Activated naive CD8-positive, alpha-beta T cell treated with anti-CD3 and anti-CD28 coated beads, Interleukin-2, amount 10 ng/mL, durations not matched to agents 7 days and 5 days (primary cell): ENCODE measurements around the gene EIF2AK3. TPM values are rescaled to one million over a fixed set of nuclear protein-coding genes. Genes with fewer than 3 reads are reported as not detected.

Experiments
- ATAC-seq: fragments of 150-1000 bp; cut with Tn5 transposase; one replicate; pipeline ENCODE4 v1.10.0; 2021; ENCODE audit warnings: low read depth, moderate library complexity
- POLR2A ChIA-PET: fragments of 350-600 bp; sonication (Branson Sonifier 250); formaldehyde crosslinking; loops from one replicate; lab custom pipeline; 2021; ENCODE audit warnings: antibody characterized with exemption; lab: Charles Lee
- DNase-seq: peaks from one replicate; pipeline ENCODE4 v3.0.0; 2021
- H3K27ac Mint-ChIP-seq: one replicate; pipeline ENCODE4 v1.8.0; 2022; ENCODE audit warnings: mild to moderate bottlenecking, mixed read lengths
- H3K27me3 Mint-ChIP-seq: one replicate; pipeline ENCODE4 v1.8.0; 2022; ENCODE audit warnings: mild to moderate bottlenecking, moderate library complexity, mixed read lengths
- H3K36me3 Mint-ChIP-seq: one replicate; pipeline ENCODE4 v1.8.0; 2021; ENCODE audit warnings: mild to moderate bottlenecking, mixed read lengths
- H3K4me1 Mint-ChIP-seq: one replicate; pipeline ENCODE4 v1.8.0; 2021; ENCODE audit warnings: mixed read lengths
- H3K4me3 Mint-ChIP-seq: one replicate; pipeline ENCODE4 v1.8.0; 2022; ENCODE audit warnings: mild to moderate bottlenecking, moderate library complexity, mixed read lengths
- H3K9me3 Mint-ChIP-seq: one replicate; pipeline ENCODE4 v1.8.0; 2021; ENCODE audit warnings: mixed read lengths
- total RNA-seq, 2 experiments: library from RNA; stranded (reverse); gene quantifications; one replicate each; pipeline ENCODE4 v1.2.3, GENCODE V29; 2021

The EIF2AK3 gene
- total RNA-seq, 2 experiments from 2014 or later: 18.4 to 19.5 TPM

- H3K4me3 Mint-ChIP-seq: no peak overlapping the region
- no peaks in the 10 kb centered on the region for H3K27me3 Mint-ChIP-seq
- H3K27ac Mint-ChIP-seq: no peak overlapping the region
- ATAC-seq: no peak
- H3K9me3 Mint-ChIP-seq: no peaks in the 10 kb centered on the region
- H3K36me3 Mint-ChIP-seq: peaks cover 7% of the 10 kb centered on the region
- POLR2A ChIA-PET: no interaction called here
- H3K4me1 Mint-ChIP-seq: peaks cover 20% of the 10 kb centered on the region
- no peak for DNase-seq
Measured at GRCh38 chr2:88602022-88602421, 25.2 kb downstream of the EIF2AK3 start.

DNA sequence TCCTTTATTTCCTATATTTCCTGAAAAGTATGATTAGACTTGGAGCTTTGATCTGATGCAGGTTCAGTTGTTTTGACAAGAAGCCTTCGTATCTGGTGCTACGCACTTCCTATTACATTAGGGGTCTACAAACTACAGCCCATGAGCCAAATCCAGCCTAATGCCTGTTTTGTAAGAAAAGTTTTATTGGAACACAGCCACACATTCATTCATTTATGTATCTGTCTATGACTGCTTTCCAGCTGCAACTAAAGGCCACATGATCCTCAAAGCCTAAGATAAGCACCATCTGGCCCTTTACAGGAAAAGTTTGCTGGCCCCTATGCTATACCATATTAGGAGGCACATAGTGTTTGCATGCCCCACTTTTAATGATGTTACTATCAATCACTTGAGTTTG lies 26.0 kb downstream of the EIF2AK3 start:
- Mint-ChIP-seq H3K9me3 (no peaks in the 10 kb centered on the region), H3K36me3 (peaks cover 9% of the 10 kb centered on the region), H3K4me1 (peaks cover 20% of the 10 kb centered on the region), H3K4me3 (no peak overlapping the region), H3K27ac (no peak overlapping the region), H3K27me3 (no peaks in the 10 kb centered on the region)
- no peak for DNase-seq
- POLR2A ChIA-PET: interaction anchor here (1.6 kb wide), 1 partner anchor 26 kb away, joined by 5 read pairs; the partner anchor contains the start of gene EIF2AK3
- ATAC-seq: no peak

DNA sequence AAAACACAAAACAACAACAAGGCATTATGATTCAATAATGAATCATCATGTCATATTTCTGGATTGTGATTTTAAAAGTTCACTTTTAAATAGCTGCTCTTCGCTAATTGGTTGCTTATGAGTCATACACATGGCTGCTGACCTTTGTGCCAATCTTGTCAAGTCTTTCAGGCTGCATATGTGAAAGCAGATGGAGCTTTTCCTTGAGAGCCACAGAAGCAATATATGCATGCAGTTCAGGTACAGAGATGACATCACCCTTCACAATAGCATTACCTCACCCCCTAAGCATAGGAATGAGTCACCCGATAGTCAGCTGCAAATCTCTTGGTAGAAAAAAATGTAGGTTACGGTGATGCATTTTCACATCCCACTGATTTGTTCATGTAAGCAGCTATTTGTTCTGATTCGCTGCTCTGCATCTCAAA lies 27.2 kb downstream of the EIF2AK3 start:
- ATAC-seq (peak; percentile 99), DNase-seq (no peak)
- POLR2A ChIA-PET: interaction anchor here (1.6 kb wide), 1 partner anchor 28 kb away, joined by 5 read pairs; the partner anchor contains the start of gene EIF2AK3
- Mint-ChIP-seq H3K27ac (no peak overlapping the region), H3K4me1 (peaks cover 20% of the 10 kb centered on the region), H3K36me3 (peaks cover 9% of the 10 kb centered on the region), H3K27me3 (no peaks in the 10 kb centered on the region), H3K4me3 (no peak overlapping the region), H3K9me3 (no peaks in the 10 kb centered on the region)

DNA sequence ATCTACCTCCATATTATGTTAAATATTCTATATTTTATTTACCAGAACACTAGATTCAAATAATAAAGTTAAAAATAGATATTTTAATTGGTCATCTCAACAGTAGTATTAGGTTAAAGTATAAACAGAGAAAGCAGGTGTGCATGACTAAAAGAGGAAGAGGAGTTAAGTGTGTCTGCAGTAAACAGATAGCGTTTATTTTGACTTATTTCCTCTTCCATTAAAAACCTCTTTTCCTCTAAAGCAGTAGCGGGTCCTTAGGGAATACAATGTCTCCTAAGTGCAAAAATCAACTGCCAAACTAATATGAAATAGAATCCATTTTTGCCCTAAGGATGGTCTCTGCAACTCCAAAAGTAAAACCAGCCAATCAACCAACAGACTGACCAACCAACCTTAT lies 27.7 kb downstream of the EIF2AK3 start:
- H3K36me3 Mint-ChIP-seq: peaks cover 9% of the 10 kb centered on the region
- POLR2A ChIA-PET: interaction anchor here (1.6 kb wide), 1 partner anchor 28 kb away, joined by 5 read pairs; the partner anchor contains the start of gene EIF2AK3
- no peaks in the 10 kb centered on the region for H3K9me3 Mint-ChIP-seq
- no peak overlapping the region for H3K27ac Mint-ChIP-seq
- H3K4me1 Mint-ChIP-seq: peaks cover 20% of the 10 kb centered on the region
- DNase-seq (no peak), ATAC-seq (no peak)
- H3K4me3 Mint-ChIP-seq: no peak overlapping the region
- no peaks in the 10 kb centered on the region for H3K27me3 Mint-ChIP-seq

DNA sequence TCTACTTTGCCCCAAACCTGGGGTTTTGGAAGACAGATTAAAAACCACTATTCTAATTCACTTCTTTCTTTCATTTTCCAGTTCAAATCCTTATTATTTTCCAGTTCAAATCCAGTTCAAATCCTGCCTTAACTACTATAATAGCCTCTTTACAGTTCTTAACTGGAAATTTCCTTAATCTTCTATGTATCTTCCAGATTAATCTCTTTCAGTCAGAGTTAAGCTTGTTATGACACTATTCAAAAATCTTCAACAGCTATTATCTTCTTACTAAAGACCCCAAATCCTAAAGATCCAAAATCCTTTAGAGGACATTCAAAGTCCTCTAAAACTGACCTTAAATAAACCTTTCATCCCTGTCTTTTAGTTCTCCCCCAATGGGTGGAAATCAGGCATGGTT lies 30.1 kb downstream of the EIF2AK3 start:
- DNase-seq: no peak
- peaks cover 4% of the 10 kb centered on the region for H3K36me3 Mint-ChIP-seq
- no peaks in the 10 kb centered on the region for H3K27me3 Mint-ChIP-seq
- no peaks in the 10 kb centered on the region for H3K9me3 Mint-ChIP-seq
- POLR2A ChIA-PET: no interaction called here
- ATAC-seq: no peak
- H3K27ac Mint-ChIP-seq: no peak overlapping the region
- no peak overlapping the region for H3K4me3 Mint-ChIP-seq
- H3K4me1 Mint-ChIP-seq: peaks cover 11% of the 10 kb centered on the region

GRCh38 chr2:88596141-88596830 lies 31.0 kb downstream of the EIF2AK3 start:
- POLR2A ChIA-PET: no interaction called here
- Mint-ChIP-seq H3K27me3 (no peaks in the 10 kb centered on the region), H3K4me1 (peaks cover 11% of the 10 kb centered on the region), H3K27ac (no peak overlapping the region), H3K36me3 (peaks cover 4% of the 10 kb centered on the region), H3K9me3 (no peaks in the 10 kb centered on the region), H3K4me3 (no peak overlapping the region)
- ATAC-seq (no peak), DNase-seq (no peak)

GRCh38 chr2:88591698-88592097 lies 35.6 kb downstream of the EIF2AK3 start:
- Mint-ChIP-seq H3K27ac (no peak overlapping the region), H3K4me1 (no peaks in the 10 kb centered on the region), H3K36me3 (peaks cover 7% of the 10 kb centered on the region), H3K27me3 (no peaks in the 10 kb centered on the region), H3K4me3 (no peak overlapping the region), H3K9me3 (no peaks in the 10 kb centered on the region)
- no peak for ATAC-seq
- DNase-seq: no peak
- POLR2A ChIA-PET: interaction anchor here (1.0 kb wide), 1 partner anchor 35 kb away, joined by 3 read pairs; no protein-coding TSS in a partner anchor

DNA sequence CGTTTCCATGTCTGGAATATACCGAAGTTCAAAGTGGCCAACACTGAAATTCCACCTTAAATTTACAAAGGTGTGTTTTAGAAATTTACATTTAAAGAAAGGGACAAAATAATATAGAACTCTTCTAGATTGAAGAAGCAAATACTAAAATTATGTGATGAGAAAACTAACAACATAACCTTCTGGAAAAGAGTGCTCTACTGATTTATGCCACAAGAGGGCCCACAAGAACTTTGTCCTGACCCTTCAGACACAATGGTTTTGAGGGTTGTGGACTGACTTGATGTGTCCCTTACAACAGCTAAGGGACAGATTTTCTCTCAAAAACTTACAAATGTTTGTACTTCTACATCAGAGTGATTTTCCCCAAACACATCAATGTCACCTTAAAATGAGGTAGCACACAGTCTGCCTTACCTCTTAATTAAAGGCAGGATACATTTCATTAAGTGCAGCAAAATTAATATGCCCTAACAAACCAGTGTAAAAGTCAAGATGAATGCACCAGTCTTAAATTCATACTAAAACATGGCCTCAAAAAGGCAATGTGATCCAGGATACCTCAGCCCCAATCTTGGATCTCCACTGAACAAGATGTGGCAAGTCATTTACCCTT lies 36.2 kb downstream of the EIF2AK3 start:
- H3K4me3 Mint-ChIP-seq: no peak overlapping the region
- POLR2A ChIA-PET: interaction anchor here (1.0 kb wide), 1 partner anchor 35 kb away, joined by 3 read pairs; no protein-coding TSS in a partner anchor

GRCh38 chr2:88585969-88586368 lies 41.3 kb downstream of the EIF2AK3 start:
- H3K27me3 Mint-ChIP-seq: no peaks in the 10 kb centered on the region
- H3K36me3 Mint-ChIP-seq: peaks cover 16% of the 10 kb centered on the region
- H3K4me3 Mint-ChIP-seq: no peak overlapping the region
- POLR2A ChIA-PET: no interaction called here
- DNase-seq: no peak
- no peaks in the 10 kb centered on the region for H3K4me1 Mint-ChIP-seq
- no peaks in the 10 kb centered on the region for H3K9me3 Mint-ChIP-seq
- ATAC-seq: no peak
- no peak overlapping the region for H3K27ac Mint-ChIP-seq

More for the DNA sequence above, 36.2 kb downstream of the EIF2AK3 start:
- no peaks in the 10 kb centered on the region for H3K27me3 Mint-ChIP-seq
- H3K9me3 Mint-ChIP-seq: no peaks in the 10 kb centered on the region
- no peaks in the 10 kb centered on the region for H3K4me1 Mint-ChIP-seq
- DNase-seq (no peak), ATAC-seq (peak; percentile 63)
- H3K27ac Mint-ChIP-seq: no peak overlapping the region
- peaks cover 6% of the 10 kb centered on the region for H3K36me3 Mint-ChIP-seq

- H3K27me3 Mint-ChIP-seq: no peaks in the 10 kb centered on the region
- H3K27ac Mint-ChIP-seq: no peak overlapping the region
- DNase-seq: no peak
- no peaks in the 10 kb centered on the region for H3K9me3 Mint-ChIP-seq
- no peaks in the 10 kb centered on the region for H3K4me1 Mint-ChIP-seq
- ATAC-seq: no peak
- no peak overlapping the region for H3K4me3 Mint-ChIP-seq
- POLR2A ChIA-PET: no interaction called here
- peaks cover 25% of the 10 kb centered on the region for H3K36me3 Mint-ChIP-seq
Measured at GRCh38 chr2:88582030-88582429, 45.2 kb downstream of the EIF2AK3 start.

GRCh38 chr2:88580088-88580487 lies 47.2 kb downstream of the EIF2AK3 start:
- Mint-ChIP-seq H3K4me1 (no peaks in the 10 kb centered on the region), H3K27ac (no peak overlapping the region), H3K4me3 (no peak overlapping the region), H3K9me3 (no peaks in the 10 kb centered on the region), H3K27me3 (no peaks in the 10 kb centered on the region), H3K36me3 (peaks cover 25% of the 10 kb centered on the region)
- no peak for DNase-seq
- POLR2A ChIA-PET: no interaction called here
- no peak for ATAC-seq

- peaks cover 30% of the 10 kb centered on the region for H3K36me3 Mint-ChIP-seq
Measured at GRCh38 chr2:88575630-88576029, 51.6 kb downstream of the EIF2AK3 start.

GRCh38 chr2:88575051-88575450 lies 52.2 kb downstream of the EIF2AK3 start:
- Mint-ChIP-seq H3K4me1 (no peaks in the 10 kb centered on the region), H3K36me3 (peaks cover 28% of the 10 kb centered on the region), H3K4me3 (no peak overlapping the region), H3K9me3 (no peaks in the 10 kb centered on the region), H3K27ac (no peak overlapping the region), H3K27me3 (no peaks in the 10 kb centered on the region)
- no peak for ATAC-seq
- POLR2A ChIA-PET: no interaction called here
- DNase-seq: no peak

More at GRCh38 chr2:88575630-88576029, 51.6 kb downstream of the EIF2AK3 start:
- H3K4me1 Mint-ChIP-seq: no peaks in the 10 kb centered on the region
- DNase-seq: no peak
- no peaks in the 10 kb centered on the region for H3K27me3 Mint-ChIP-seq
- H3K9me3 Mint-ChIP-seq: no peaks in the 10 kb centered on the region
- H3K27ac Mint-ChIP-seq: no peak overlapping the region
- no peak for ATAC-seq
- H3K4me3 Mint-ChIP-seq: no peak overlapping the region
- POLR2A ChIA-PET: no interaction called here

GRCh38 chr2:88574445-88574844 lies 52.8 kb downstream of the EIF2AK3 start:
- Mint-ChIP-seq H3K27me3 (no peaks in the 10 kb centered on the region), H3K9me3 (no peaks in the 10 kb centered on the region), H3K4me1 (no peaks in the 10 kb centered on the region), H3K4me3 (no peak overlapping the region), H3K27ac (no peak overlapping the region), H3K36me3 (peaks cover 29% of the 10 kb centered on the region)
- no peak for ATAC-seq
- DNase-seq: no peak
- POLR2A ChIA-PET: no interaction called here
